ENCODE measurements around the gene SBF2.
A peak's percentile ranks its signal among the peaks of the same experiment; 100 is the strongest.

SBF2 gene

DNA sequence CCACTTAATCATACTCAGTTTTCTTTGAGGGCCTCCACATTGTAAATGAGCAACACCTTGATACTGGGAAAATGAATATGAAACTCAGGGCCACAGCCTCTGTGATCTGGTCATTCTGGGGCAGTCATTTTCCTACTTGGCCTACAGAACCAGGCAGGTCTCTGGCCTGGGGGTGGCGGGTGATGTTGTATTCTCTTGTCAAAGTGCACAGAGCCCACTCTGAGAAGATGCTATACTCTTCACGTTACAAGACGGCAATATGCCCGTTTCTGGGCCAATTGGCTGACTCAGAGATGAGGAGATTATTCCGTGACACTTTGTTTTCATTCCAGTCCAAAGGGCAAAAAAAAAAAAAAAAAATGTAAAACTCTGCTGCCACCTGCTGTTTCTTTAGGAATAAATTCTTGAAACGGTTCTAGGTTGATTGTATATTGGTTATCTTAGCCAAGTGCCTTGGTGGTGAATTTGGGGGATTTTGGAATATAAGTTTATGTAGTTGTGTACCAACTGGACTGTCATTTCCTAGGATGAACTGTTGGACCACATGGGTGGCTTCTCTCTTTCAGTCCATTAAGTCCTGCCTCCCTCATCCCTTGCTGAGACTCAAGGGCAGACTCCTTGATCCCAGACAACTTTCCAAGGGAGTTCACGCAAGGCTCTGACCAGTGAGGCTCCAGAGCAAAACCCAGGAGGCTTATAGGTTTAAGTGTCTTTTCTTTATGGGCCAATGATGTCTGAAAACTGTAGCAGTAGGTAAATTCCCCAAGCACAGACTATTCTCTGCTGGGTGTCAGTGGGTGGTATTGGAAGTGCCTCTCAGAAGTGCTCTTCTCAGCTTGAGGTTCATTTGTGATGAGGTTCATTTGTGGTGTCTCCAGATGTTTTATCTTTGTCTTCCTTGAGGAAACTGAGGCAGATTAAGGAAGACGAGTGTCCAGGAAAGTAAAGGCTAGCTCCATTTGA, 29.1 kb upstream of the SBF2 start:
- H3K4me3 ChIP-seq (ENCODE audit: low read depth, low read length) = peak overlapping the region; percentile 10; the same call in 1 of the 2 replicates
- TF ChIP-seq, protein P1, sequence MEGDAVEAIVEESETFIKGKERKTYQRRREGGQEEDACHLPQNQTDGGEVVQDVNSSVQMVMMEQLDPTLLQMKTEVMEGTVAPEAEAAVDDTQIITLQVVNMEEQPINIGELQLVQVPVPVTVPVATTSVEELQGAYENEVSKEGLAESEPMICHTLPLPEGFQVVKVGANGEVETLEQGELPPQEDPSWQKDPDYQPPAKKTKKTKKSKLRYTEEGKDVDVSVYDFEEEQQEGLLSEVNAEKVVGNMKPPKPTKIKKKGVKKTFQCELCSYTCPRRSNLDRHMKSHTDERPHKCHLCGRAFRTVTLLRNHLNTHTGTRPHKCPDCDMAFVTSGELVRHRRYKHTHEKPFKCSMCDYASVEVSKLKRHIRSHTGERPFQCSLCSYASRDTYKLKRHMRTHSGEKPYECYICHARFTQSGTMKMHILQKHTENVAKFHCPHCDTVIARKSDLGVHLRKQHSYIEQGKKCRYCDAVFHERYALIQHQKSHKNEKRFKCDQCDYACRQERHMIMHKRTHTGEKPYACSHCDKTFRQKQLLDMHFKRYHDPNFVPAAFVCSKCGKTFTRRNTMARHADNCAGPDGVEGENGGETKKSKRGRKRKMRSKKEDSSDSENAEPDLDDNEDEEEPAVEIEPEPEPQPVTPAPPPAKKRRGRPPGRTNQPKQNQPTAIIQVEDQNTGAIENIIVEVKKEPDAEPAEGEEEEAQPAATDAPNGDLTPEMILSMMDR (IDR thresholded peaks at IDR 0.05; ENCODE audit: low read depth, low read length, missing control alignments) = peak; percentile 26
- no peak for DNase-seq (ENCODE audit: low read depth)

DNA sequence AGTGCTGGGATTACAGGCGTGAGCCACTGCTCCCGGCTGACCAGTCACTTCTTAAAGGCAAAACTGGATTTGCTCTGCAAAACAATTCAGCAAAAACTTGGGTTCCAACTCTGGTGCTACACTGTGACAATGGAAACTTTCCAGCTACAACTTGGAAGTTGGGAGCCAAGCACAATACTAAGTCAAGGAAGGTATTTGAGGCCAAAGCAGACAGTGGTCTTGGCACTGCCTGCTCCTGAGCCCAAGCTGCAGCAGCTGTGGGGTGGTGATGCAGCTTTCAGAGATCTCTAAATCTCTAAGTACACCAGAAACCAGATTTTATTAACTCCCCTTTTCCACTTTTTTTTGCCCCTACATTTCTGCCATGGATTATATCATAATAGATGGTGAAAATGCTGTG, 28.4 kb upstream of the SBF2 start:
- no peak for DNase-seq (ENCODE audit: low read depth)
- H3K4me3 ChIP-seq (ENCODE audit: low read depth, low read length) = no peak overlapping the region
- TF ChIP-seq, protein P1 (IDR thresholded peaks at IDR 0.05; ENCODE audit: low read depth, low read length, missing control alignments) = no peak

DNA sequence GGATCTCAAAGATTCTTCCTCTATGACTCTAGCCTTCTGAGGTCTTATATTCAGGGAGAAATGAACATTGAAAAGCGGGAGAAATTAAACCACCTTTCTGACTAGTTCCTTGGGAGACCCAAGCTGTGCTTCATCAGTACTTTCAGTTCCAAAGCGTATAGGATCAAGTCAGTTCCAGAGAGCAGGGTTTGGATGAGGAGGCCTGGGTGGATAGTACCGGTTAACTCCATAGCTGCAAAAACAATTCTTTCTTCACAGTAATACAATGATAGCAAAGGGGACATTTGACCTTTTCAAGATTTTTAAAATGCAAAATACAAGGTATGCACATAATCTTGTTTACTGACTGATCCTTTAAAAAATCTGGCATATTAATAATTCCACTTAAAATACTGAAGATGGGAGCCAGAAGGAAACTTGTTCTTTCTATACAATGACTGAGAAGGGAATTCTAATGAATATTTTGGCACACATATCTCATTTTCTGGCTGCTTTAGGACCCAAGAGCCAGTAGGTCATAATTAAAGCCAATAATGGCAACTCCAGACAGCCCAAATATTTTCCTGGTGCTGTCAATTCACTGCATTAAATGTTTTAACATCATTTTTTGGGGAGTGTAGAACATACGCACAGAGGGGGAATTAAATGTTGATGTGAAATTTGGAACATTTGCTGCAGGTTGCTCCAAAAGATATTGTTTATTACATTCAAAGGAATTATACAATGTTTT, 26.9 kb upstream of the SBF2 start:
- H3K4me3 ChIP-seq (ENCODE audit: low read depth, low read length) = no peak overlapping the region
- DNase-seq (ENCODE audit: low read depth) = no peak
- TF ChIP-seq, protein P1 (IDR thresholded peaks at IDR 0.05; ENCODE audit: low read depth, low read length, missing control alignments) = no peak

DNA sequence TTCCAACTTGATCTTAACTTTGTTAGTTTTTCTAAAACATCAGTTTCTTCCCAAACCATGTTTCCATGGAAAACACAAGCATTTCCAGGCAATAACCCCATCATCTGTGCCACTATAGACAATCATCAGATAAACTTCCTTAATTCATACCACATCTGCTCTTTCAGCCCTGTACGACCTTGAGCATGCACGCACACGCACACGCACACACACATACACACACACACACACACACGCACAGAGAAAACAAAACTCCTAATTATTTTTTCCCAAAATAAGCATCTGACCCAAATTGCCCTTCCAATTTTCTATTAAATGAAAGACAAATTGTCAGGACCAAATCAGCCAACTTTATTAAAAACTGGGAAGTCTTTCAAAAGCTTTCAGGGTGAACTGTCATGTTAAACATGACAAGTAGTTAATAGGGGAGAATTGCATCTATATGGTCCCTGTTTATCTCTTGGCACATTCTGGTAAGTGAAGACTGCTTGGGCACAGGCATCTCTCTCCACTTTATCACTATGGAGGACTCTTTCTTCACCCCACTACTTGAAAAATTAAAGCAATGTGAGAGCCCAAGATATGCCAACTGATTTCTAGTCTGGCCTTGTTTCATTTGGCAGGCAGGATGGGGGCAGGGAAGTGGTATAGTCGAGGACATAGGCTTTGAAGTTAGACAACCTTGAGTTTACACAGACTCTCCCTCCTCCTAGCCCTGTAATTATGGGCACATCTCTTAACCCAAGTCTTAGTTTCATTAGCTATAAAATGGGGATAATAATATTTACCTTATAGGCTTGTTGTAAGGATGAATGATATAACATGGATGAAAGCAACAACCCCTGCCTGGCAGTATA, 25.9 kb upstream of the SBF2 start:
- H3K4me3 ChIP-seq (ENCODE audit: low read depth, low read length) = no peak overlapping the region
- TF ChIP-seq, protein P1 (IDR thresholded peaks at IDR 0.05; ENCODE audit: low read depth, low read length, missing control alignments) = no peak
- DNase-seq (ENCODE audit: low read depth) = no peak

DNA sequence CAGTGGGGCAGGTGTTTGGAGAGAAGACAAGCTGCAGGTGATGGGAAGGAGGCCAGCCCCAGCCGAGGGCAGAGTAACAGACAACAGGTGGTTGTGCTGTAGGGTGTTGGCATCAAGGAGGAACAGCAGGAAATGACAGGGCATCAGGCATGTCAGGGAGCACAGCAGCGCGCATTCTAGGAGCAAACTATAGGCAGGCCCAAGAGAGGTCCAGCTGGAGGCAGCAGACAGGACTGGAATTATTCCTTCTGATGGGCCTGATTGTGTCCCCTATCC, 24.4 kb upstream of the SBF2 start:
- TF ChIP-seq, protein P1 (IDR thresholded peaks at IDR 0.05; ENCODE audit: low read depth, low read length, missing control alignments) = no peak
- H3K4me3 ChIP-seq (ENCODE audit: low read depth, low read length) = no peak overlapping the region; the same call in 1 of the 2 replicates
- DNase-seq (ENCODE audit: low read depth) = no peak

DNA sequence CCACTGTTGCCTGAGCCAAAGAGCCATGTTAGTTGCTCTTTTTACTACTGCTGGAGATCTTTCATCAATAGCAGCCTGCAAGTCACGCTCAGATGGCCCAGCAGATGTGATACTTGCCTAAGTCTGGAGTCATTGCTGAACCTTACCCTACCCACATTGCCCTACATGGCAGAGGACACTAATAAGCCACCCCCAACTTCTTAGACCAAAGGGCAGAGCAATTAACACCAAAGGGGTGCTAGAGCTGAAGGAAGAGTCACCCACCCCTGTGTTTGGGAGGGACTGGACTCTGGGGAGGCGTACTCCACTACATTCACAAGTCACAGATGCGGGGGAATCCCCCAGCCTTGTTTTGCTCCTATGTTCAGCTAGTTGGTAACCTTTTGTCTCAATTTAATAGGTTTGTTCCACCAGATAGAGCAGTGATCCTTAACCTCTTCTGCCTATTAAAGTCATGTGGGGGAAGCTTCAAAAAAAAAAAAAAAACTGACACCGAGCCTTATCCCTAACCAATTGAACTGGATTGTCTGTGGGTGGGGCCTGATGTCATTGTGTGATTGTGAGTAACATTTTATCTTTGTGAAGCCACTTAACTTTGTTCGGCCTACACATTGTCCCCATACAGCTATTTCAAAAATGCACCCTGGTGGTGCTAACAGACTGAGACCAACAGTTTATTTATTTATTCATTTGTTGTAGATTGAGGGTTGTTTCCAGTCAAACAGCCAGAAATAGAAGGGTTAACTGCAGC, 23.9 kb upstream of the SBF2 start:
- TF ChIP-seq, protein P1 (IDR thresholded peaks at IDR 0.05; ENCODE audit: low read depth, low read length, missing control alignments) = no peak
- no peak for DNase-seq (ENCODE audit: low read depth)
- H3K4me3 ChIP-seq (ENCODE audit: low read depth, low read length) = peak overlapping the region; percentile 44
